HepG2 (cell line): ENCODE results near the gene PLVAP. TPM values are rescaled to one million over a fixed set of nuclear protein-coding genes. Genes with fewer than 3 reads are reported as not detected.
A peak's percentile ranks its signal among the peaks of the same experiment; 100 is the strongest.

Experiments used
- DR1 ChIP-seq: sonication (generic); formaldehyde crosslinking; IDR thresholded peaks from 2 replicates; pipeline ENCODE4 v1.8.0; 2021; ENCODE audit warnings: mild to moderate bottlenecking, missing genetic modification reagents, inconsistent platforms
- HNF4A ChIP-seq: sonication (generic); formaldehyde crosslinking; IDR thresholded peaks from 2 replicates; pipeline ENCODE4 v1.4.0; 2020; ENCODE audit warnings: missing genetic modification reagents
- NFIC ChIP-seq: IDR thresholded peaks from 2 replicates; pipeline ENCODE4 v1.6.1; 2012; ENCODE audit warnings: mild to moderate bottlenecking, low read length, inconsistent platforms
- REPIN1 ChIP-seq: sonication (generic); formaldehyde crosslinking; IDR thresholded peaks from 2 replicates; pipeline ENCODE4 v1.8.0; 2022; ENCODE audit warnings: missing genetic modification reagents, low read depth, mild to moderate bottlenecking, borderline replicate concordance
- SCMH1 ChIP-seq: sonication (generic); formaldehyde crosslinking; IDR thresholded peaks from 2 replicates; pipeline ENCODE4 v1.9.0; 2021; ENCODE audit warnings: missing genetic modification reagents, mild to moderate bottlenecking, borderline replicate concordance
- SIN3A ChIP-seq: IDR thresholded peaks from 2 replicates; pipeline ENCODE4 v1.6.1; 2011; ENCODE audit warnings: low read depth, mild to moderate bottlenecking, control low read depth, low read length, borderline replicate concordance
- SMYD3 ChIP-seq: sonication (generic); formaldehyde crosslinking; IDR thresholded peaks from 2 replicates; pipeline ENCODE4 v1.8.1; 2023; ENCODE audit warnings: mild to moderate bottlenecking, missing genetic modification reagents
- SRF ChIP-seq: IDR thresholded peaks from 2 replicates; pipeline ENCODE4 v1.6.1; 2011; ENCODE audit warnings: mild to moderate bottlenecking, low read depth, low read length, moderate library complexity
- SRSF1 ChIP-seq: fragments of 200-400 bp; formaldehyde crosslinking; optimal IDR thresholded peaks from 2 replicates; pipeline ENCODE3; 2017; ENCODE audit warnings: mild to moderate bottlenecking, low read depth, low read length, moderate library complexity
- SUZ12 ChIP-seq: fragments of 150-350 bp; IDR thresholded peaks from 2 replicates; pipeline ENCODE4 v1.6.1; 2014; ENCODE audit warnings: low read depth, low read length
- ZFP62 ChIP-seq: sonication (generic); formaldehyde crosslinking; IDR thresholded peaks from 2 replicates; pipeline ENCODE4 v1.4.0; 2020; ENCODE audit warnings: missing genetic modification reagents
- ZNF263 ChIP-seq: sonication (generic); formaldehyde crosslinking; IDR thresholded peaks from 2 replicates; pipeline ENCODE4 v1.4.0; 2020; ENCODE audit warnings: missing genetic modification reagents
- ZNF660 ChIP-seq: sonication (generic); formaldehyde crosslinking; IDR thresholded peaks from 2 replicates; pipeline ENCODE4 v1.5.1; 2020; ENCODE audit warnings: mild to moderate bottlenecking, low read depth, missing genetic modification reagents, borderline replicate concordance
- ZNF841 ChIP-seq: sonication (generic); formaldehyde crosslinking; IDR thresholded peaks from 2 replicates; pipeline ENCODE4 v1.8.1; 2023; ENCODE audit warnings: missing genetic modification reagents, borderline replicate concordance
- ZSCAN9 ChIP-seq: IDR thresholded peaks from 2 replicates; pipeline ENCODE4 v1.6.1; 2016; ENCODE audit warnings: borderline replicate concordance
- polyA plus RNA-seq, 8 experiments: library from polyadenylated mRNA; depleted of rRNA in 3 of 8; stranded (reverse) in 7 of 8; unstranded in 1 of 8; fragments of >200 nt; fragmentation: Illumina TruSeq in 4 of 8; extraction: Trizol in 4 of 8; gene quantifications; 2 replicates each; pipeline versions ENCODE4 v1.2.1 to v1.2.3, GENCODE V29; 2011 to 2016; ENCODE audit warnings: low read depth in 4 of 8, missing spikeins in 1 of 8, mixed read lengths in 1 of 8; ENCODE audit not compliant: insufficient read depth in 1 of 8
- total RNA-seq, 5 experiments: library from RNA; depleted of rRNA; stranded (reverse); fragments of >200 nt; fragmentation: Illumina TruSeq; extraction: Trizol; gene quantifications; 2 replicates each; pipeline ENCODE4 v1.2.3, GENCODE V29; 2016; ENCODE audit warnings: low read depth in 1 of 5
- TF ChIP-seq, protein P1 (sequence below): sonication (generic); formaldehyde crosslinking; IDR thresholded peaks from 2 replicates; pipeline ENCODE4 v1.4.0; 2020; ENCODE audit warnings: missing genetic modification reagents, borderline replicate concordance
- TF ChIP-seq, protein P2 (sequence below): sonication (generic); formaldehyde crosslinking; IDR thresholded peaks from 2 replicates; pipeline ENCODE4 v1.4.0; 2020; ENCODE audit warnings: missing genetic modification reagents
- TF ChIP-seq, protein P3 (sequence below): sonication (generic); formaldehyde crosslinking; IDR thresholded peaks from 2 replicates; pipeline ENCODE4 v1.4.0; 2020; ENCODE audit warnings: mild to moderate bottlenecking, missing genetic modification reagents
- TF ChIP-seq, protein P4 (sequence below): sonication (generic); IDR thresholded peaks from 2 replicates; pipeline ENCODE4 v1.6.1; 2016; ENCODE audit warnings: low read depth, borderline replicate concordance
- TF ChIP-seq, protein P5 (sequence below): sonication (generic); formaldehyde crosslinking; IDR thresholded peaks from 2 replicates; pipeline ENCODE4 v1.5.0; 2020; ENCODE audit warnings: mild to moderate bottlenecking, missing genetic modification reagents, moderate library complexity

The PLVAP gene
- total and polyA plus RNA-seq, 2 of the 13 experiments (the other 11 are each of a cell fraction or from before 2014, with no cell fraction given), result 0.26 TPM; not detected in 1

DNA sequence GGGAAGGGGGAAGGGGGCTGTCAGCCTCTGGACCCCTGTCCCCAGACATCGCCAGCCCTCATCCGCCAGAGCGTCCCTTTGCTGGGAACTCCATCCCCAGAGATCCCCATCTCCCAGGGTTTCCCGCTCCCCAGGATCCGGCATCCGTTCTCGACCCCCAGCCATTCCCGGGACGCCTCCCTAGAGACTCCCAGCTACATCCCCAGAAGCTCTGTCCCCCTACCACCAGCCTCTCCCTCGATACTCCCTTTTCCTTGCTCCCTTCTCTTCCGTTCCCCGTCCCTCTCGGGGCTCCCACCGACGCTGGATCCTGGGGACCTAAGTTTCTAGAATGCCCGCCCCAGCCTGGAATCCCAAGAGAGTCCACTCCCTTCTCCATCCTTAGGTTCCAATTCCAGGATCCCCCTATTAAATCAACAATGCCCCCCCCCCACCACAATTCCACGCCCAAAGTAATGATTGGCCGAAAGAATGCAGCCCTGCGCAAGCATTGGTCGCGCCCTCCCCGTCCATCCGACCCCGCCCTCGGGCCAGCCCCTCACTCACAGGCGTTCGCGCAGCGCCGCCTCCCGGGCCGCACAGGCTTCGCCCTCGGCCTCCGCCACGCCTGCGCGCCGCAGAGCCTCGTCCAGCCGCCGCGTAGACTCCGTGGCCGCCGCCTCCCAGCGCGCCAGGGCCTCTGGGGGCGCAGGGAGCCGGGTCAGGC lies 13.7 kb upstream of the PLVAP start (continued):
- TF ChIP-seq, protein P1, sequence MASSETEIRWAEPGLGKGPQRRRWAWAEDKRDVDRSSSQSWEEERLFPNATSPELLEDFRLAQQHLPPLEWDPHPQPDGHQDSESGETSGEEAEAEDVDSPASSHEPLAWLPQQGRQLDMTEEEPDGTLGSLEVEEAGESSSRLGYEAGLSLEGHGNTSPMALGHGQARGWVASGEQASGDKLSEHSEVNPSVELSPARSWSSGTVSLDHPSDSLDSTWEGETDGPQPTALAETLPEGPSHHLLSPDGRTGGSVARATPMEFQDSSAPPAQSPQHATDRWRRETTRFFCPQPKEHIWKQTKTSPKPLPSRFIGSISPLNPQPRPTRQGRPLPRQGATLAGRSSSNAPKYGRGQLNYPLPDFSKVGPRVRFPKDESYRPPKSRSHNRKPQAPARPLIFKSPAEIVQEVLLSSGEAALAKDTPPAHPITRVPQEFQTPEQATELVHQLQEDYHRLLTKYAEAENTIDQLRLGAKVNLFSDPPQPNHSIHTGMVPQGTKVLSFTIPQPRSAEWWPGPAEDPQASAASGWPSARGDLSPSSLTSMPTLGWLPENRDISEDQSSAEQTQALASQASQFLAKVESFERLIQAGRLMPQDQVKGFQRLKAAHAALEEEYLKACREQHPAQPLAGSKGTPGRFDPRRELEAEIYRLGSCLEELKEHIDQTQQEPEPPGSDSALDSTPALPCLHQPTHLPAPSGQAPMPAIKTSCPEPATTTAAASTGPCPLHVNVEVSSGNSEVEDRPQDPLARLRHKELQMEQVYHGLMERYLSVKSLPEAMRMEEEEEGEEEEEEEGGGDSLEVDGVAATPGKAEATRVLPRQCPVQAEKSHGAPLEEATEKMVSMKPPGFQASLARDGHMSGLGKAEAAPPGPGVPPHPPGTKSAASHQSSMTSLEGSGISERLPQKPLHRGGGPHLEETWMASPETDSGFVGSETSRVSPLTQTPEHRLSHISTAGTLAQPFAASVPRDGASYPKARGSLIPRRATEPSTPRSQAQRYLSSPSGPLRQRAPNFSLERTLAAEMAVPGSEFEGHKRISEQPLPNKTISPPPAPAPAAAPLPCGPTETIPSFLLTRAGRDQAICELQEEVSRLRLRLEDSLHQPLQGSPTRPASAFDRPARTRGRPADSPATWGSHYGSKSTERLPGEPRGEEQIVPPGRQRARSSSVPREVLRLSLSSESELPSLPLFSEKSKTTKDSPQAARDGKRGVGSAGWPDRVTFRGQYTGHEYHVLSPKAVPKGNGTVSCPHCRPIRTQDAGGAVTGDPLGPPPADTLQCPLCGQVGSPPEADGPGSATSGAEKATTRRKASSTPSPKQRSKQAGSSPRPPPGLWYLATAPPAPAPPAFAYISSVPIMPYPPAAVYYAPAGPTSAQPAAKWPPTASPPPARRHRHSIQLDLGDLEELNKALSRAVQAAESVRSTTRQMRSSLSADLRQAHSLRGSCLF (CRISPR knock-in tag), result no peak
- TF ChIP-seq, protein P2, sequence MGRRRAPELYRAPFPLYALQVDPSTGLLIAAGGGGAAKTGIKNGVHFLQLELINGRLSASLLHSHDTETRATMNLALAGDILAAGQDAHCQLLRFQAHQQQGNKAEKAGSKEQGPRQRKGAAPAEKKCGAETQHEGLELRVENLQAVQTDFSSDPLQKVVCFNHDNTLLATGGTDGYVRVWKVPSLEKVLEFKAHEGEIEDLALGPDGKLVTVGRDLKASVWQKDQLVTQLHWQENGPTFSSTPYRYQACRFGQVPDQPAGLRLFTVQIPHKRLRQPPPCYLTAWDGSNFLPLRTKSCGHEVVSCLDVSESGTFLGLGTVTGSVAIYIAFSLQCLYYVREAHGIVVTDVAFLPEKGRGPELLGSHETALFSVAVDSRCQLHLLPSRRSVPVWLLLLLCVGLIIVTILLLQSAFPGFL (CRISPR knock-in tag), result no peak
- TF ChIP-seq SMYD3 (CRISPR knock-in tag) (no peak), REPIN1 (peak; percentile 68), NFIC (no peak), ZNF660 (CRISPR knock-in tag) (no peak), HNF4A (CRISPR knock-in tag) (no peak), SUZ12 (no peak), ZNF263 (CRISPR knock-in tag) (no peak), SIN3A (0 out of 2 replicates have a peak, but pooled peaks have one; percentile 36), ZNF841 (CRISPR knock-in tag) (no peak), ZFP62 (CRISPR knock-in tag) (no peak), DR1 (CRISPR knock-in tag) (peak; percentile 27; the same call in 1 of the 2 replicates), SRSF1 (no peak), ZSCAN9 (CRISPR knock-in tag) (no peak), SRF (no peak), SCMH1 (CRISPR knock-in tag) (no peak)
- TF ChIP-seq, protein P3, sequence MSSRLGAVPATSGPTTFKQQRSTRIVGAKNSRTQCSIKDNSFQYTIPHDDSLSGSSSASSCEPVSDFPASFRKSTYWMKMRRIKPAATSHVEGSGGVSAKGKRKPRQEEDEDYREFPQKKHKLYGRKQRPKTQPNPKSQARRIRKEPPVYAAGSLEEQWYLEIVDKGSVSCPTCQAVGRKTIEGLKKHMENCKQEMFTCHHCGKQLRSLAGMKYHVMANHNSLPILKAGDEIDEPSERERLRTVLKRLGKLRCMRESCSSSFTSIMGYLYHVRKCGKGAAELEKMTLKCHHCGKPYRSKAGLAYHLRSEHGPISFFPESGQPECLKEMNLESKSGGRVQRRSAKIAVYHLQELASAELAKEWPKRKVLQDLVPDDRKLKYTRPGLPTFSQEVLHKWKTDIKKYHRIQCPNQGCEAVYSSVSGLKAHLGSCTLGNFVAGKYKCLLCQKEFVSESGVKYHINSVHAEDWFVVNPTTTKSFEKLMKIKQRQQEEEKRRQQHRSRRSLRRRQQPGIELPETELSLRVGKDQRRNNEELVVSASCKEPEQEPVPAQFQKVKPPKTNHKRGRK (CRISPR knock-in tag), result no peak
- TF ChIP-seq, protein P4, sequence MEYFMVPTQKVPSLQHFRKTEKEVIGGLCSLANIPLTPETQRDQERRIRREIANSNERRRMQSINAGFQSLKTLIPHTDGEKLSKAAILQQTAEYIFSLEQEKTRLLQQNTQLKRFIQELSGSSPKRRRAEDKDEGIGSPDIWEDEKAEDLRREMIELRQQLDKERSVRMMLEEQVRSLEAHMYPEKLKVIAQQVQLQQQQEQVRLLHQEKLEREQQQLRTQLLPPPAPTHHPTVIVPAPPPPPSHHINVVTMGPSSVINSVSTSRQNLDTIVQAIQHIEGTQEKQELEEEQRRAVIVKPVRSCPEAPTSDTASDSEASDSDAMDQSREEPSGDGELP, result no peak; the same call in 1 of the 2 replicates
- TF ChIP-seq, protein P5, sequence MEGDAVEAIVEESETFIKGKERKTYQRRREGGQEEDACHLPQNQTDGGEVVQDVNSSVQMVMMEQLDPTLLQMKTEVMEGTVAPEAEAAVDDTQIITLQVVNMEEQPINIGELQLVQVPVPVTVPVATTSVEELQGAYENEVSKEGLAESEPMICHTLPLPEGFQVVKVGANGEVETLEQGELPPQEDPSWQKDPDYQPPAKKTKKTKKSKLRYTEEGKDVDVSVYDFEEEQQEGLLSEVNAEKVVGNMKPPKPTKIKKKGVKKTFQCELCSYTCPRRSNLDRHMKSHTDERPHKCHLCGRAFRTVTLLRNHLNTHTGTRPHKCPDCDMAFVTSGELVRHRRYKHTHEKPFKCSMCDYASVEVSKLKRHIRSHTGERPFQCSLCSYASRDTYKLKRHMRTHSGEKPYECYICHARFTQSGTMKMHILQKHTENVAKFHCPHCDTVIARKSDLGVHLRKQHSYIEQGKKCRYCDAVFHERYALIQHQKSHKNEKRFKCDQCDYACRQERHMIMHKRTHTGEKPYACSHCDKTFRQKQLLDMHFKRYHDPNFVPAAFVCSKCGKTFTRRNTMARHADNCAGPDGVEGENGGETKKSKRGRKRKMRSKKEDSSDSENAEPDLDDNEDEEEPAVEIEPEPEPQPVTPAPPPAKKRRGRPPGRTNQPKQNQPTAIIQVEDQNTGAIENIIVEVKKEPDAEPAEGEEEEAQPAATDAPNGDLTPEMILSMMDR (CRISPR knock-in tag), result peak; percentile 89
